AG04449 (cell line): ENCODE results near the gene LRRFIP1.

Experiments
- CTCF ChIA-PET: fragments of 350-600 bp; formaldehyde crosslinking; extraction: SDS; loops from one replicate; lab custom pipeline; 2021; ENCODE audit warnings: antibody characterized with exemption; lab: Yijun Ruan, JAX
- POLR2A ChIA-PET: fragments of 400-600, 350-600 bp; formaldehyde crosslinking; extraction: SDS; loops from one replicate; lab custom pipeline; 2020; ENCODE audit warnings: antibody characterized with exemption, inconsistent platforms; lab: Yijun Ruan, JAX
- DNase-seq: peaks from one replicate; pipeline ENCODE4 v3.0.0-alpha.2; 2010; ENCODE audit warnings: low read depth, low spot score
- H3K4me3 ChIP-seq: 2 replicates; pipeline ENCODE4 v1.5.1; 2011; ENCODE audit warnings: low read depth, mild to moderate bottlenecking, control low read depth, low read length
- TF ChIP-seq, protein P1 (sequence below): IDR thresholded peaks from one replicate; pipeline ENCODE4 v1.5.1; 2011; ENCODE audit warnings: mild to moderate bottlenecking, moderate library complexity, low read length, control low read depth, inconsistent platforms; ENCODE audit not compliant: insufficient read depth; ENCODE audit errors: missing control alignments

LRRFIP1 gene

GRCh38 chr2:237752761-237753165, 125.4 kb downstream of the LRRFIP1 start:
- TF ChIP-seq, protein P1, sequence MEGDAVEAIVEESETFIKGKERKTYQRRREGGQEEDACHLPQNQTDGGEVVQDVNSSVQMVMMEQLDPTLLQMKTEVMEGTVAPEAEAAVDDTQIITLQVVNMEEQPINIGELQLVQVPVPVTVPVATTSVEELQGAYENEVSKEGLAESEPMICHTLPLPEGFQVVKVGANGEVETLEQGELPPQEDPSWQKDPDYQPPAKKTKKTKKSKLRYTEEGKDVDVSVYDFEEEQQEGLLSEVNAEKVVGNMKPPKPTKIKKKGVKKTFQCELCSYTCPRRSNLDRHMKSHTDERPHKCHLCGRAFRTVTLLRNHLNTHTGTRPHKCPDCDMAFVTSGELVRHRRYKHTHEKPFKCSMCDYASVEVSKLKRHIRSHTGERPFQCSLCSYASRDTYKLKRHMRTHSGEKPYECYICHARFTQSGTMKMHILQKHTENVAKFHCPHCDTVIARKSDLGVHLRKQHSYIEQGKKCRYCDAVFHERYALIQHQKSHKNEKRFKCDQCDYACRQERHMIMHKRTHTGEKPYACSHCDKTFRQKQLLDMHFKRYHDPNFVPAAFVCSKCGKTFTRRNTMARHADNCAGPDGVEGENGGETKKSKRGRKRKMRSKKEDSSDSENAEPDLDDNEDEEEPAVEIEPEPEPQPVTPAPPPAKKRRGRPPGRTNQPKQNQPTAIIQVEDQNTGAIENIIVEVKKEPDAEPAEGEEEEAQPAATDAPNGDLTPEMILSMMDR: no peak
- H3K4me3 ChIP-seq: no peak overlapping the region
- ChIA-PET POLR2A (no interaction called here), CTCF (interaction anchor here (1.5 to 10.4 kb wide), 3 partner anchors 10 to 171 kb away, joined by 3 to 116 read pairs (median 5); no protein-coding TSS in a partner anchor)
- DNase-seq: no peak

DNA sequence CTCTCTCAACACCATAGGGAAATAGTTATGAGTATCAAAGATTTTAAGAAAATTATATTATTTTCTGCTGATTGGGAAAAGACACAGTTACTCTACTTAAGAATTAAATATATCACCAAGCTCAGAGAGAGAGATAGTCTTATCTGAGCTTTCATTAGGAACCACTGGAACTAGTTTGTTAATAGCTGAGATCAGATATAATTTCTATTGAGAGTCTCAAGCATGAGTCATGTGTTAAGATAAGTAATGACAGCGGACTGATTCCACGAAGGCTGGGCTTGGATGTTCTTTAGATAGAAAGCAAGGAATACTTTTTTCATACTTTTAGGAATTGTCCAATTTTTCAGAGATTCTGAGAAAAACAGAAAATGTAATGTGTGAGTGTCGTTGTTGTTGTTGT, 126.8 kb downstream of the LRRFIP1 start:
- TF ChIP-seq, protein P1: no peak
- POLR2A ChIA-PET: no interaction called here
- CTCF ChIA-PET: interaction anchor here (1.2 to 10.4 kb wide), 6 partner anchors 11 to 242 kb away, joined by 3 to 116 read pairs (median 4); no protein-coding TSS in a partner anchor
- DNase-seq: no peak
- no peak overlapping the region for H3K4me3 ChIP-seq

- CTCF ChIA-PET: interaction anchor here (1.2 to 10.4 kb wide), 4 partner anchors 12 to 242 kb away, joined by 3 to 116 read pairs (median 6); no protein-coding TSS in a partner anchor
- DNase-seq: no peak
- H3K4me3 ChIP-seq: no peak overlapping the region
- POLR2A ChIA-PET: no interaction called here
- TF ChIP-seq, protein P1: no peak
These were observed 127.3 kb downstream of the LRRFIP1 start for GRCh38 chr2:237754626-237755248.

GRCh38 chr2:237757616-237758015, 130.2 kb downstream of the LRRFIP1 start:
- TF ChIP-seq, protein P1: no peak
- no peak for DNase-seq
- ChIA-PET POLR2A (no interaction called here), CTCF (interaction anchor here (1.6 to 10.4 kb wide), 4 partner anchors 15 to 245 kb away, joined by 4 to 116 read pairs (median 5); no protein-coding TSS in a partner anchor)
- no peak overlapping the region for H3K4me3 ChIP-seq

- CTCF ChIA-PET: interaction anchor here (1.0 to 10.4 kb wide), 5 partner anchors 15 to 245 kb away, joined by 3 to 116 read pairs (median 5); no protein-coding TSS in a partner anchor
- TF ChIP-seq, protein P1: no peak
- no peak for DNase-seq
- POLR2A ChIA-PET: no interaction called here
- no peak overlapping the region for H3K4me3 ChIP-seq
These were observed 130.8 kb downstream of the LRRFIP1 start for GRCh38 chr2:237758185-237758584.

- TF ChIP-seq, protein P1: no peak
- ChIA-PET POLR2A (no interaction called here), CTCF (interaction anchor here (1.0 to 10.4 kb wide), 4 partner anchors 16 to 504 kb away, joined by 3 to 116 read pairs (median 3); no protein-coding TSS in a partner anchor)
- DNase-seq: no peak
- no peak overlapping the region for H3K4me3 ChIP-seq
These were observed 131.8 kb downstream of the LRRFIP1 start for GRCh38 chr2:237759176-237759575.
